Measurements from ENCODE around the gene OTUD7B.
"Not testable (repeated sequence)": the region's sequence is repeated elsewhere in the genome, so short reads cannot be mapped to it uniquely, and the experiment has no call there.

OTUD7B gene

DNA sequence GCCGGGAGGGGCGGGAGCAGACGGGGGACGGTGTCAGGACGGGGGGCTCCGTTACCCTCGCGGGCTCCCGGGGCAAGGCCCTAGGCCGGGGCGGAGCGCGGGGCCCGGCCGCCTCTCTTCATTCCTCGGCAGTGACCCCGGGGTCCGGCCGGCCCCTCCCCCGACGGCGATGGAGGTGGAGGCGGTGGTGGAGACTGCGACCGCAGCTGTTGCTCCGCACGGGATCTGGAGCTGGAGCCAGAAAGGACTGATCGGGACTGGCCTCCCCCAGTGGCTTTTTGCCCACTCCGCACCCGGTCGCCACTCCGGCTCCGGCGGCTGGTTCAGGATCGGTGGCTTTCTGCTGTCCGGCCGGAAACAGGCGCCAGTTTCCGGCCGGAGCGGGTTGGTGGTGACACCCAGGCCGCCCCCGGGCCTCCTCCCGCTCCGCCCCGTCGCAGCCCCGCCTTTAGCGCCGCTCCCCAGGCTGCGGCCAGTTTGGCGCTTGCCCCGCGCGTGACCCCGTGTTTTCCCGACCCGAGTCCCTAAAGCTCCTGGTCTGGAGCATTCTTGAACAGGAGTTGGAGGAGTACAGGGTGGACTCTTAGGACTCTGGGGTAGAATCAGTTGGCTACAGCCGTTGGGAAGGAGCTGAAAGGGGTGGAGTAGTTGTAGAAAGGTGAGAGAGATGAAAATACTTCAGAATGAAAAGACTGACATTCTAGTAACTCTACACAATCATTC, at the start of gene OTUD7B:
Gene OTUD7B, minus strand, starts transcription at position 334 of the 723 bp plus-strand sequence. CDS start 33,216 bp downstream, outside the sequence.
- DNase-seq, result peak; percentile 89

GRCh38 chr1:150060260-150060659, 49.7 kb upstream of the OTUD7B start:
- DNase-seq, result no peak

GRCh38 chr1:150056407-150056806, 45.9 kb upstream of the OTUD7B start:
- peak; percentile 51 for DNase-seq

- not testable (repeated sequence) for DNase-seq
Measured at GRCh38 chr1:150055507-150055906, 45.0 kb upstream of the OTUD7B start.

DNA sequence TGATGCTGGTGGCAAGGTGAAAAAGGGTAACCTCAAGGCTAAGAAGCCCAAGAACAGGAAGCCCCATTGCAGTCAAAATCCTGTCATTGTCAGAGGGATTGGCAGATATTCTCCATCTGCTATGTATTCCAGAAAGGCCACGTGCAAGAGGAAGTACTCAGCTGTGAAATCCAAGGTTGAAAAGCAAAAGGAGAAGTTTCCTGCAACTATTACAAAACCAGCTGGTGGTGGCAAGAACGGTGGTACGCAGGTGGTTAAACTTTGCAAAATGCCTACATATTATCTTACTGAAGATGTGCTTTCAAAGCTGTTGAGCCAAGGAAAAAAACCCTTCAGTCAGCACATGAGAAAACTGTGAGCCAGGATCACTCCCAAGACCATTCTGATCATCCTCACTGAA, 43.4 kb upstream of the OTUD7B start:
- DNase-seq, result peak; percentile 57

GRCh38 chr1:150051905-150052412, 41.4 kb upstream of the OTUD7B start:
- not testable (repeated sequence) for DNase-seq

DNA sequence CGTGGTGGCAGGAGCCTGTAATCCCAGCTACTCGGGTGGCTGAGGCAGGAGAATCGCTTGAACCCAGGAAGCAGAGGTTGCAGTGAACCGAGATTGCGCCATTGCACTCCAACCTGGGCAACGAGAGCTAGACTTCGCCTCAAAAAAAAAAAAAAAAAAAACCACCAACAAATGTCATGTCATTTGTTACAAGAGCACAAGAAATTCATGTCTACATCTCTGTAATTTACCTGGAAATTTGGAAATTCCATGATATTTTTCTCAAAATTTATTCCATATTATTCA, 40.5 kb upstream of the OTUD7B start:
- no peak for DNase-seq

DNA sequence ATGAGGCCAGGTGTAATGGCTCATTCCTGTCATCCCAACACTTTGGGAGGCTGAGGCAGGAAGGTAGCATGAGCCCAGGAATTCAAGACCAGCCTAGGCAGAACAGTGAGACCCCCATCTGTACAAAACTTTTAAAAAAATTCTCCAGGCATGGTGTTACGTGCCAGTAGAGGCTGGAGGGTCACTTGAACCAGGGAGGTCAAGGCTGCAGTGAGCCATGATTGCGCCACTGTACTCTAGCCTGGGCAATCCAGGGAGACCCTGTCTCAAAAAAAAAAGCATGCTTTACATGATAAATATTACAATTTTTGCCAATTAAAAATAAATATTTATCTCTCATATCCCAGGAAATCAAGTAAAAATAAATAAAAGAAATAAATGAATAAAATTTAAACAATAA, 39.4 kb upstream of the OTUD7B start:
- no peak for DNase-seq

- DNase-seq, result no peak
Measured at GRCh38 chr1:150034336-150034735, 23.8 kb upstream of the OTUD7B start.

DNA sequence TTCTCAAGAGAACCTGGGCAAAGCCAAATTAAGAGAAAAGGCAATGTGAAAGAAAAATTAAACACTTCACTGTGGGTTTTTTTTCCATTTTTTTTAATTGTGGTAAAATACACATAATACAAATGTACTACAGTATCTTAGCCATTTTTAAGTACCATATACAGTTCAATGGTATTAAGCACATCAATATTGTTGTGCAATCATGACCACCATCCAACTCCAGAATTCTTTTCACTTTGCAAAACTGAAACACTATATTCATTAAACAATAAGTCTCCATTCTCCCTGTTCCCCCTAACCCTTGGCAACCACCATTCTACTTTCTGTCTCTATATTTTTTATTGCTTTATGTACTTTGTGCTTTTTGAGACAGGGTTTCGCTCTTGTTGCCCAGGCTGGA, 17.8 kb upstream of the OTUD7B start:
- DNase-seq, result no peak

GRCh38 chr1:150024156-150024555, 13.6 kb upstream of the OTUD7B start:
- no peak for DNase-seq

- no peak for DNase-seq
Measured at GRCh38 chr1:150022357-150022756, 11.8 kb upstream of the OTUD7B start.

DNA sequence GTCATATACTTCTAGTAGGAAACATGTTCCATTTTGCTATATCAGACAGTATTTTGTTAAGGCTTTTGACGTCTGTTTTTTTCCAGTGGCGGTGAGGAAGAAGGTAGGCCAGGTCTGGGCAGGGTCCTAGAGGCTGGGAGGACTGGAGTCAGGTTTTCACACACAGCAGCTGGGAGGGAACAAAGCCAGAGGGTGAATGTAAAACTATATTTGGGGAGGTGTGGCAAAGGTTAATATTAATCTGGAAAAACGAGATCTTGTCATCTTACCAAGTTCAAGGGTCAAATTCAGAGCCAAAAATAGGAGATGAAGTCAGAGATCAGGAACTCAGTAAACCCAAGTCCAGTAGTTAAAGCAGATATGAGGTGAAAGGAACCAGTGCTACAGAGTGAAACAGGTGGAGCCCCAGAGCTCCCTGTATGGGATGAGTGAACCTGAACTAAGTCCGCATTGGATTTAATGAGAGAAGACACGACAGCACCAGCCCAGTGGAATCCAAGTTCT, 10.7 kb upstream of the OTUD7B start:
- DNase-seq, result no peak

DNA sequence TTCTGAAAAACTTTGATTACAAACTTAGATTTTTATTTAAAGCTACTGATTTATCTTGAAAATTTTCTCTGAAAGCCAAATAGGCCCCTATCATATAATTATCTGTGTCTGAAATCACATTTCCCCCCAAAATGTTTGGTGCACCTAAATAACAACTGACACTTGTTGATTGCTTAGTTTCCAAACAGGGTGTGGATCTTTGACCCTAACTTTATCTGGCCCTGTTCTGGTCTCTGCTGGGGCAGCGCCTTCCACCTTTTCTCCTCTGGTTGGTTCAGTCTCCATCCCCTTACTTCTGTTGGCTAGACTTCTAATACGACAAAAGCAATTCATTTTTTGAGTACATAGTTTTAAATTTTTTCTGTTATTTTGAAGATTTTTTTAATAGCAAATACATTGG, 10.2 kb upstream of the OTUD7B start:
- DNase-seq, result no peak

- no peak for DNase-seq
Measured at GRCh38 chr1:150018165-150018564, 7.6 kb upstream of the OTUD7B start.

GRCh38 chr1:150017206-150017750, 6.8 kb upstream of the OTUD7B start:
- no peak for DNase-seq

DNA sequence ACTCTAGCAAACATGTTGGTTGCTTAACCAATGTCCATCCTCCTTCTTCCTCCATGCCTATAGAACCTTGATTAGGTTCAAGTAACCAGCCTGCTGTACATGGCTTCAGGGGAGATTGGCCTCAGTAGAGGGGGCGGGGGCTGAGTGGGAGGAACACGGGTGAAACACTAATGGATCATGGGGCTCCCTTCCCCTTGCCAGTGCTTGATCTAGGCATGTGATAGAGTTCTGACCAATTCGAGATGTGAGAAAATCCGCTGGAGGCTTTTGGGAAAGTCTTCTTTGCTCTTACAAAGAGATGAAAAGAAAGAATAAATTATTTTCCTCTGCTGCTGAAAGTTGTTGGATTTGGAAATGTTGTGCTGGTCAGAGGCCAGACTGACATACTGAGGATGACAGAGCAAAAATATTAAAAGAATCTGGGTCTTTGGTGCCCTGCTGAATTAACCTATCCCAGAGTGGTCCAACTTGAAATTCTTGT, 5.2 kb upstream of the OTUD7B start:
- peak; percentile 9 for DNase-seq

DNA sequence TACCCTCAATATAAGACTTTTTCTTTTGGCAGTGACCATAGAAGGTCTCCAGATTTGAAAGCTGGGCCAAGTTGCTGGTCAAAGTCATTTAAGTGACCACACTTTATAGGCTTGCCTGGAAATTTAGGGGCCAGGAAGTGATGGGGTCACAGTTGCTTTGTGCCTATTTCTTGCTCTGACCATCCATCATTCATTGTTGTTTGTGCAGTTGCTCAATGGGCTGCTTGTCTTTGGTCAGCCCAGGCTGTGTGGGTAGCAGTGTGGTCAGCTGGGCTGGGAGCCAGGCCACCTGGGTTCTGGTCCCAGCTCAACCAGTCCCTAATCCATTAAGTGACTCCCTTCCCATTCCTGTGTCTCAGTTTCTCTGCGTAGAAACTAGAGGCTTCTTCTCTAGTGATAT, 2.1 kb upstream of the OTUD7B start:
- no peak for DNase-seq

DNA sequence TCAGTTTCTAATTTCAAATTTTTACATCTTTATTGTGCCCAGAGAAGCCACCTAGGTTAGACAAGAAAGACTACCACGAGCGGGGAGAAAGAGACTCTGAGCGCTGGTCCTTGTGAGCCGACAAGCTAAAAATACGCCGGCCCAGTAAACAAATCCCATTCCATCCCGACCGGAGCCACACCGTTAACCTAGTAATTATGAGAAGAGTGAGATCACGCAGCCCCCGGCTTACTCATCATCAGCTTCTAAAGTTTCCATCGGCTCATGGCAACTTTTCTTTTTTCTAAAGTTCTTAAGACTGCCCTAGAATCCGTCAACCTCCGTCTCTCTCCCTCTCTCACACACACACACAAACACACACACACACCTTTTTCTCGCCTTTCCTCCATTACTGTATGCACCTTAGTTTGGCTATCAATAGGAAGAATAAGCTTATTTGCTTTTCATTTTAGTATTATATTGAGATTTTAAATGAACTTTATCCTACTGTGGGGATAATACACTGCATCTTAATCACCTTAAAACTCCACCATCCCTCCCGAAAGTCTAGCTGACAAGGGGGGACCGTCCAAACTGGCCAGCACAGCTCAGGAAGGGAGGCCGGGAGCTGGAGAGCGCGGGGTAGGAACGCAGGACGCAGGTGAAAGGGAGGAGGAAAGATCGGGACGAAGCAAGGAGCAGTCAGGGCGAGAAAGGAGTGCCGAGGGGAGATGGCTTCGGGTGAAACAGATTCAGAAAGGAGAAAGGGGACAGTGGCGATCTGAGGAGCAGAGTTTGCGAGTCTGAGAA, 728 bp downstream of the OTUD7B start:
- peak; percentile 39 for DNase-seq

- no peak for DNase-seq
Measured at GRCh38 chr1:150008699-150009098, 1.8 kb downstream of the OTUD7B start.

DNA sequence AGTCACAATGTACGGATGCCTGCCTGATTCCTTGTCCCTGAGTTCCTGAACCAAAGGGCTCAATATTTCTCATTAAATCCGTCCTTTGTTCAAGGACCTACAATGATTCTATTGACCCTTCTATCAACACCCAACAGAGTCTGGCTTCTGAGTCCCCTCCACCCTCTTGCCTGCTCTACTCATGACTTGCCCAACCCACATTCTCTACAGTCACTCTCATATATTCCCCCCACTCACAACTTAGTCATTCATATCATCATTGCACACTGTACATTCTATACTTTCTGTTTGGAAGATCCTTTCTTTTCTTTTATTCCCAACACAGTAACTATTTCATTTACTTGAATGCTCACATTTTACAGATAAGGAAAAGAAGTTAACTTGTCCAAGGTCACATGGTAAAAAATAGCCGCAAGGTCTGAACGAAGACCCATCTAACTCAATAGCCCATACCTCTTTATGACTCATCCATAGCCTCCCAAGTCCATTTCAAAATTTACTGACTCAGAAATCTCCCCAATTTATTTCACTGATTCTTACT, 3.6 kb downstream of the OTUD7B start:
- peak; percentile 62 for DNase-seq

DNA sequence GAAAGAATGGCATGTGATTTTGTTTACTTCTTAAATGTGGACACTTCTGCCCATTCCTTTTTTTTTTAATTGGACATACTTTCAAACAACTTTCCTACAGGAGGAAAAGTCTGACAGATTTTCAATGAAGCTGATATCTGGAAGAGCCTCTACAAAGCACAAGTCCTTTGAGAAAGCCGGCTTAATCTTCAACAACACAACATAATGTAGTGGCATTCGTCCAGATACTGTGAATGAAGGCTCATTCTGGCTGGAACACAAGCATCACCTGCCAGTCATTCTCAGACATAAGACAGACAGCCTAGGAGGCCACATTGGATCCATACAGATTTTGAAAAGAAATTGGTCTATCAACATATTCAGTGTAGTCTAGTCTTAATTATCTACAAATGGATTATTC, 4.9 kb downstream of the OTUD7B start:
- DNase-seq, result no peak

GRCh38 chr1:150003801-150004200, 6.7 kb downstream of the OTUD7B start:
- DNase-seq, result peak; percentile 60
